ENCODE data around the gene PTGFRN.
"Not testable (repeated sequence)": the region's sequence is repeated elsewhere in the genome, so short reads cannot be mapped to it uniquely, and the experiment has no call there.

PTGFRN gene

GRCh38 chr1:116971965-116972673, 62.4 kb downstream of the PTGFRN start:
- no peak for DNase-seq (ENCODE audit: low read depth)

DNA sequence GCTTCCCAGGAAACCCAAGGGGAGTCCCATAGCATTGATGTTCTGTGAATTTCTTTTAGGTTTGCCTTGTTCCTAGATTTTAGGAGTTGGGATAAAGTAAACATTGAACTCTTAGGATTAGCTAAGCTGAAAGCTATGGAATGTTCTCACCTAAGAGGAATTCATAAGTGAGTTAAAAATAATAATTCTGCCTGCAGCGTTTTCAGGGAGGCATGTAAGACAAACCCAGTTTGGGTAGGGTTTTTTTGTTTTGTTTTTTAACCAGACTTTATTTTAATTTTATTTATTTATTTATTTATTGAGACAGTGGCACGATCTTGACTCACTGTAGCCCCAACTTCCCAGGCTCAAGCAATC, 62.9 kb downstream of the PTGFRN start:
- DNase-seq (ENCODE audit: low read depth), result no peak

DNA sequence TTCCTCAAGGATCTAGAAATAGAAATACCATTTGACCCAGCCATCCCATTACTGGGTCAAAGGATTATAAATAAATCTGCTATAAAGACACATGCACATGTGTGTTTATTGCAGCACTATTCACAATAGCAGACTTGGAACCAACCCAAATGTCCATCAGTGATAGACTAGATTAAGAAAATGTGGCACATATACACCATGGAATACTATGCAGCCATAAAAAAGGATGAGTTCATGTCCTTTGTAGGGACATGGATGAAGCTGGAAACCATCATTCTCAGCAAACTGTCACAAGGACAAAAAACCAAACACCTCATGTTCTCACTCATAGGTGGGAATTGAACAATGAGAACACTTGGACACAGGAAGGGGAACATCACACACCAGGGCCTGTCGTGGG, 70.6 kb downstream of the PTGFRN start:
- not testable (repeated sequence) for DNase-seq (ENCODE audit: low read depth)

DNA sequence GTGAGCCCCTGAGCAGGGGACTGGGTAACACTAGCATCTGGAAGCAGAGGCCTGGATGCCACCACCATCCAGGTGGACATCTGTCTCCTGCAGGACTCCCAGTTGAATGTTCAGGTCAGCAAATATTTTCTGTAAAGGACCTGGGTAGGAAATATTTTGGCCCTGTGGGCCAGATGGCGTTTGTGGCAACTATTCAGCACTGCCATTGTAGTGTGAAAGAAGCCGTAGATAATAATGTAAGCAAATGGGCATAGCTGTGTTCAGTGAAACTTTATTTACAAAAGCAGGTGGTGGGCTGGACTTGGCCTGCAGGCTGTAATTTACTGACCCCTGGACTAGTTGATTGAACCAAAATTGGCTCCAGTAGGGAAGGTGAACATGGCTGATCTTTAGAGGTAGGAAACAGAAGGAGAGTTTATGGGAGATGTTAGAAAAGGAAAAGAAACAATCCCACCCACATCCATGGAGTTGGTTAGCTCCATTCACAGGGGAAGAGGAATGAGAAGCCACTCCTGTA, 71.9 kb downstream of the PTGFRN start:
- DNase-seq (ENCODE audit: low read depth), result no peak

DNA sequence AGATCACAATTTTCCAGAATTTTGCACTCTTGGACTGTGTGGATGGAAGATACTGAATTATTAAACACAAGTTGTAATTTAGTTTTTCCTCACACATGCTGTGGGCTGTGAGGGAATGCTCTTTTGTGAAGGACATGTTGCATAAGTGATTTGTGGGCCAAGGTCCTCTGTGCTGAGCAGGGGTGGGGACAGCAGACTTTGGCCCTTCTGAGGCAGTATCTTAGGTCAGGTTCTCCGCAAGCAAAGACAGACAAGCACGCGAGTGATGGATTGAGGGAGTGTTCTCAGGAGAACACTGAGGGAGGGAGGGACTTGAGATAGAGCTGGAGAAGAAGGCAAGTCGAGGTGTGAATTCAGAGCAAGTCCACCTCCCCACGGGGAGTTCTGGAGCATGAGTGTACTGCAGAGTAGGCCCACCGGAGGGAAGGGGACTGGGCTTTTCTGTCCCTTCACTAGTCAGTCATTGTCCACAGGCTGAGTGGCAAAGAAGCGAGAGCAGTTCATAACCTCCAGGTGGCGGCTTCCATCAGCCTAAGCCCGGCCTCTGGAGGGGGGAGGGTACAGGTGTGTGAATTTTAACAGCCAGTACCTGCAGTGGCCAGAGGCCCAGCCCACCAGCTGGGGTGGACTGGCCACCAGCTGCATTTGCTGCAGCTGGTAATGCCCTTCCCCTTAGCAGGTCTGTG, 72.7 kb downstream of the PTGFRN start:
- DNase-seq (ENCODE audit: low read depth), result no peak

DNA sequence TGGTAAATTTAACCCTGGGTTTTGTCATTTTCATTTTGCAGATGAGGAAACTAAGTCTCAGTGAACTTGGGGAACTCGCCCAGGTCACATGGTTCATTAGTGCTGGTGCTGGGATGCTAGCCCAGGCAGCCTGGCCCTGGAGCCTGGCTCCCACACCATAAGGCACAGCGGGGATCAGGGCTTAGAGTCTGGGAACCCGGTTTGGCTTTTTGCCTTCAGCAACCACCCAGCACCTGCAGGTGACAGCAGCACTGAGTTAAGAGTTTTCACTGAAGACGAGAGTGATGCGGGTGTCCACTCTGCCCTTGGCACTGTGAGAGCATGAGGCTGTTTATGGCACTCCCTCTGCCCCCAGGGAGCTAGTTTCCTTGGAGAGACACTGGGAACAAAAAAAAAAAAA, 73.4 kb downstream of the PTGFRN start:
- no peak for DNase-seq (ENCODE audit: low read depth)

GRCh38 chr1:116983678-116984077, 74.0 kb downstream of the PTGFRN start:
- no peak for DNase-seq (ENCODE audit: low read depth)

- no peak for DNase-seq (ENCODE audit: low read depth)
These were observed 74.9 kb downstream of the PTGFRN start for GRCh38 chr1:116984406-116985160.

DNA sequence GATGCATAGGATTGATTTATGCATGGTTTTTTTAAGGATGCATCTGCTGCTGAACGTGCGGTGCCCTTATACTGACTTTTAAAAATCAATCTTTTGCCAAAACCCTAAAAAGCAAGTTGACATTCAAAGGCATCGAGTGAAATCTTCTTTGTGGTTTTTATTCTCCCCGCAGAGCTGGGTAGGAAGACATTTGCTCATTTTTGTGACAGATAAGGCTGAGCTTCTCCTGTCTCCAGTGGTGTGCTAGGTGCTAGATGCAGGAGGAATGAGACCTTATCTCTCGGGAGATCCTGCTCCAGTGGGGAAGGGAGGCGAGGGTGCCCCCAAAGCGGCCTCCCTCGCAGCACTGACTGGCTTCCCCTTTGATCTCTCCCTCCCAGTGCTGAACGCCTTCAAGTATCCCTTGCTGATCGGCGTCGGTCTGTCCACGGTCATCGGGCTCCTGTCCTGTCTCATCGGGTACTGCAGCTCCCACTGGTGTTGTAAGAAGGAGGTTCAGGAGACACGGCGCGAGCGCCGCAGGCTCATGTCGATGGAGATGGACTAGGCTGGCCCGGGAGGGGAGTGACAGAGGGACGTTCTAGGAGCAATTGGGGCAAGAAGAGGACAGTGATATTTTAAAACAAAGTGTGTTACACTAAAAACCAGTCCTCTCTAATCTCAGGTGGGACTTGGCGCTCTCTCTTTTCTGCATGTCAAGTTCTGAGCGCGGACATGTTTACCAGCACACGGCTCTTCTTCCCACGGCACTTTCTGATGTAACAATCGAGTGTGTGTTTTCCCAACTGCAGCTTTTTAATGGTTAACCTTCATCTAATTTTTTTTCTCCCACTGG, 76.9 kb downstream of the PTGFRN start:
- no peak for DNase-seq (ENCODE audit: low read depth)

DNA sequence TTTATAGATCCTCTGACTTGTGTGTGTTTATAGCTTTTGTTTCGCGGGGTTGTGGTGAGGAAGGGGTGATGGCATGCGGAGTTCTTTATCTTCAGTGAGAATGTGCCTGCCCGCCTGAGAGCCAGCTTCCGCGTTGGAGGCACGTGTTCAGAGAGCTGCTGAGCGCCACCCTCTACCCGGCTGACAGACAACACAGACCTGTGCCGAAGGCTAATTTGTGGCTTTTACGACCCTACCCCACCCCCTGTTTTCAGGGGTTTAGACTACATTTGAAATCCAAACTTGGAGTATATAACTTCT, 77.5 kb downstream of the PTGFRN start:
- peak; percentile 43 for DNase-seq (ENCODE audit: low read depth)

DNA sequence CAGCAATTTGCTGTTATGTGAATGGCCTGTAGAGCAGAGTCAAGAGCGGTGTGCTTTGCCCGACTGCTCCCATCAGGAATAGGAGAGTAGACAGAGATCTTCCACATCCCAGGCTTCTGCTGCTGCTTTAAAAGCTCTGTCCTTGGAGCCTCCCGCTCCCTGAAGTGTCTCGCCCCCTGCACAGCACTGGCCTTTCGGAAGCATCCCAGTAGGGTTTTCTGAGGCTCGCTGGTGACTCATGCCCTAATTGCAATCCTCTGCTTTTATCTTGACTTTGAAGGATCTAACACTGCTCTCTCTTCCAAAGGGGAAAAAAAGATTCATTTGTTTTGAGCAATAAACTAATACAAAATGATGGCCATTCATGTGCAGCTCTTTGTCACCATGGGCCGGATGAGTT, 78.5 kb downstream of the PTGFRN start:
- DNase-seq (ENCODE audit: low read depth), result no peak

DNA sequence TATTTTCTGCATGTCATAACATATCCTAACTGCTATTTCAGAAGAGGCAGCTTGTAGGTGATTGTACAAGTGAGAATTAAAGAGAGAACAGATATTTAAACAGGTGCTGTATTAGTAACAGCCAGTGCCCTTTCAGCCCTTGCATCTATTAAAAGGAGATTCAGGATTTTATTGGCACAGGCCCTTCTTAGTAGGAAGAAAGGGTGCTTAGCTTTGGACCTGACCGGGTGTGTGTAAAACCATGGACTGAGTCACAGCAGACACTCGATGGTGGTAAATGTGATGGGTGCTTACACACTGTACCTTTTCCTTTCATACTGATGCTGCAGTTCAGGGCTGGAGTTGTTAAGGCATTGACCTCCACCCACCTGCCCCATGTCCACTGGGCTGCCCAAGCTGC, 79.2 kb downstream of the PTGFRN start:
- no peak for DNase-seq (ENCODE audit: low read depth)

DNA sequence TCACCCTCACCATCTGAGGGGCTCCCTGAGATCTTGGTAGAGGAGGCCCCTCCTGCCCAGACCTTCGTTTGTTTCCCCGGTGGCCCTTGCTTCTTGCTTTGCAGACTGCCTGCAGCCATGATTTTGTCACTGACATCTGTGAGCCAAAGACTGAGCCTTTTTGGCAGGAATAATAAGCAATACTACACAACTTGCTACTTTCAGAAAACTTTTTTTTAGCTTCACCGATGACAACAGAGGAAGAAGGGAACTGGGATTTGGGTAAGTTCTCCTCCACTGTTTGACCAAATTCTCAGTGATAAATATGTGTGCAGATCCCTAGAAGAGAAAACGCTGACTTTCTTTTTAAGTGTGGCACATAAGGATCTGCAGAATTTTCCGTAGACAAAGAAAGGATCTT, 80.1 kb downstream of the PTGFRN start:
- no peak for DNase-seq (ENCODE audit: low read depth)

GRCh38 chr1:116990612-116991151, 81.0 kb downstream of the PTGFRN start:
- no peak for DNase-seq (ENCODE audit: low read depth)

DNA sequence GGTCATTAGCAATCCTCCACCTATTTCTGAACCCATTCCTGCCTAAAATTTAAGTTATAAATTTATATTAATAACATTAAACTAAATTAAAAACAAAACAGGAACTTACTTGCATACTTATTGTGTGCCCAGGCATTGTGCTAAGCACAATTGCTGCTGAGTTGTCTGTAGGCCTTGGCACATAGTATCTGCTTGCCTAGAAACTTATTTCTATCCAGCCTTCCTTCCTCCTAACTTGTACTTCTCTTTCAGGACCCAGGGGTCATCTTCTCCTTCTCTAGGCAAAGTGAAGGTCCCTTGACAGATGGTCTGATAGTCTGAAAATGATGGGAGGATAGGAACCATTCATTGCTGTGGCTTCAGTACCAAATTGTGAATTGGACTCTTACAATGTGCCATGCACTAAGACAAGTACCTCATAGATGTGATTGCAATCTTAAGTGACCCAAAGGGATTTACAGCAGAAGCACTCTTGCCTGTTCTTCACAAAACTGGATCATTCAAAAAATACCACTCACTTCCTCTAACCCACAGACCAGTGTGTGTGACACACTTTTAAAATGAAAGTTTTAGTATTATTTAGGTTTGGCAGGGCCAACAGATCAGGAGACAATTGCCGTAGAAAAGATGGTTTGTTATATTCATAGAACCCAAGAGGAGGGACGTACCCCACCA, 81.6 kb downstream of the PTGFRN start:
- no peak for DNase-seq (ENCODE audit: low read depth)

- DNase-seq (ENCODE audit: low read depth), result no peak
These were observed 82.2 kb downstream of the PTGFRN start for GRCh38 chr1:116991918-116992317.

- no peak for DNase-seq (ENCODE audit: low read depth)
These were observed 83.6 kb downstream of the PTGFRN start for GRCh38 chr1:116993286-116993685.

DNA sequence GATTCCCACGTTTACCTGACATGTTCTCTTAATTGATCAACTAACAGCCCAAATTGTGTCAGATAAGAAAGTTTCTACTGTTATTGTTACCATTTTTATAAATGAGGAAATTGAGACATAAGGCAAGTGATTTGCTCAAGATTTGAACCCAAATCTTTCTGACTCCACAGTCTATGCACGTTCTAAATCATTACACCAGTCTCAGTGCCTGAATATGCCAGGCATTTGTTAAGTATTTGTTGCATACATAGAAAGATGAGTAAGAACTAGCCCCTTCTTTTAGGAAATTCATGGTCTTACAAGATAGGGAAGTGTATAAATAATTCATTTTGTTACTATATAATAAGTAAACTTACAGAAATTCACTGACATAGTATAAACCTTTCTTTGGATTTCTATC, 84.7 kb downstream of the PTGFRN start:
- no peak for DNase-seq (ENCODE audit: low read depth)

DNA sequence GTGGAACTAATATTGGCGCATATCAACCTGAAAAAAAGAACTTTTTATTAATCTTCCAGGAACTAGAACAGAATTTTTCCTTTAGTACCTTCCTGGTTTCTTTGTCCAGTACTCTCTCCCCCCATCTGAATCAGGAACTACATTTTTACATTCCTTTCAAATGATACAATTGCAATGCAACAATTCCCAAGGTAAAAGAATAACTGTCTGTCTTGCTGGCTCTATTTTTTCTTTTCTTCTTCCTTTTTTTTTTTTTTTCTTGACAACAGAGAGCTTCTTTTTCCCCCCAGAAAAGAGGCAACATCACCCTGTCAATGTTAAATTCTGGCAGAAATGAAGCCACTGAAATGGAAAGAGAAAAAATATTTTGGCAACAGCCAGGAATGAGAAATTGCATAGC, 87.3 kb downstream of the PTGFRN start:
- no peak for DNase-seq (ENCODE audit: low read depth)

DNA sequence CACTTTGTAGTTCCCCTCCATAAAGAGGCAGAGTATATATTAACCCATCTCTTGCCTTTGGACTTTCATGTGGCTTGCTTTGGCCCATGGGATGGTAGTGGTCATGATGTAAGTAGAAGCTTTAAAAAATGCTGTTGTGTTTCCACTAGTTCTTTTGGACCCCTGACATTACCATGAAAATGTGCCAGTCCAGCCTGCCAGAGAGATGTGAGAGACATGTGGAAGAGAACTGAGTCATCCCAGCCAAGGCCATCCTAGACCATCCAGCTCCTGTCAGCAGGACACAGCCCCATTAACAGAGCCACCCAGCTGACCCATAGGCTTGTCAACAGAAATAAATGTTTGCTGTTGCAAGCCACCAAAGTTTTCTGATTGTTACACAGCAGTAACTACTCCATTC, 87.9 kb downstream of the PTGFRN start:
- DNase-seq (ENCODE audit: low read depth), result no peak

- DNase-seq (ENCODE audit: low read depth), result no peak
These were observed 89.9 kb downstream of the PTGFRN start for GRCh38 chr1:116999596-116999995.

GRCh38 chr1:117000142-117000541, 90.4 kb downstream of the PTGFRN start:
- DNase-seq (ENCODE audit: low read depth), result no peak

All from stimulated activated CD8-positive, alpha-beta memory T cell treated with anti-CD3 and anti-CD28 coated beads, Interleukin-15, amount 100 ng/mL, for 1 hour (primary cell).